Stimulated activated effector memory CD8-positive, alpha-beta T cell treated with anti-CD3 and anti-CD28 coated beads, Interleukin-12 subunit alpha, Interleukin-12 subunit beta, amount 100 ng/mL, for 72 hours (primary cell): ENCODE measurements around the gene TRIO.

Experiments
- ATAC-seq: fragments of 150-1000 bp; cut with Tn5 transposase; 2 replicates; pipeline ENCODE4 v1.10.0; 2021
- DNase-seq, 2 donors: peaks; one replicate each; pipeline ENCODE4 v3.0.0; 2021 to 2022; ENCODE audit warnings: low spot score in 2 of 2
- H3K27ac Mint-ChIP-seq: one replicate; pipeline ENCODE4 v1.8.0; 2022; ENCODE audit warnings: mild to moderate bottlenecking, mixed read lengths
- H3K36me3 Mint-ChIP-seq: one replicate; pipeline ENCODE4 v1.8.0; 2022; ENCODE audit warnings: mild to moderate bottlenecking, mixed read lengths
- H3K4me1 Mint-ChIP-seq: one replicate; pipeline ENCODE4 v1.8.0; 2022; ENCODE audit warnings: mixed read lengths
- H3K4me3 Mint-ChIP-seq: one replicate; pipeline ENCODE4 v1.8.0; 2022; ENCODE audit warnings: mild to moderate bottlenecking, mixed read lengths
- H3K9me3 Mint-ChIP-seq: one replicate; pipeline ENCODE4 v1.8.0; 2022; ENCODE audit warnings: mixed read lengths

TRIO gene

DNA sequence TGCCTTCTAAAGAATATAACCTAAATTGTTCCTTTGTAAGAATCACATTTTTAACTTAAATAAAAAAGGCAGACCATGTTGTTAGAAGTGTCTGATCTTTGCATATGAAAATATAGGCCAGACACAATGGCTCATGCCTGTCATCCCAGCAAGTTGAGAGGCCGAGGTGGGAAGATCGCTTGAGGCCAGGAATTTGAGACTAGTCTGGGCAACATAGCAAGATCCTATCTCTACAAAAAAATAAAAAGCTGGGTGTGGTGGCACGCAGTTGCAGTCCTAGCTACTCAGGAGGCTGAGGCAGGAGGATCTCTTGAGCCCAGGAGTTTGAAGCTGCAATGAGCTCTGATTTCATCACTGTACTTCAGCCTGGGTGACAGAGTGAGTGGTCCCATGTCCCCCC lies 37.3 kb downstream of the TRIO start:
- Mint-ChIP-seq H3K4me3 (no peak overlapping the region), H3K9me3 (no peaks in the 10 kb centered on the region), H3K27ac (no peak overlapping the region), H3K36me3 (no peaks in the 10 kb centered on the region), H3K4me1 (no peaks in the 10 kb centered on the region)
- DNase-seq (no peak), ATAC-seq (no peak)

- Mint-ChIP-seq H3K27ac (no peak overlapping the region), H3K4me1 (no peaks in the 10 kb centered on the region), H3K4me3 (no peak overlapping the region), H3K9me3 (no peaks in the 10 kb centered on the region), H3K36me3 (no peaks in the 10 kb centered on the region)
- ATAC-seq (no peak), DNase-seq (no peak)
Observed at GRCh38 chr5:14181299-14181968, 38.3 kb downstream of the TRIO start.

DNA sequence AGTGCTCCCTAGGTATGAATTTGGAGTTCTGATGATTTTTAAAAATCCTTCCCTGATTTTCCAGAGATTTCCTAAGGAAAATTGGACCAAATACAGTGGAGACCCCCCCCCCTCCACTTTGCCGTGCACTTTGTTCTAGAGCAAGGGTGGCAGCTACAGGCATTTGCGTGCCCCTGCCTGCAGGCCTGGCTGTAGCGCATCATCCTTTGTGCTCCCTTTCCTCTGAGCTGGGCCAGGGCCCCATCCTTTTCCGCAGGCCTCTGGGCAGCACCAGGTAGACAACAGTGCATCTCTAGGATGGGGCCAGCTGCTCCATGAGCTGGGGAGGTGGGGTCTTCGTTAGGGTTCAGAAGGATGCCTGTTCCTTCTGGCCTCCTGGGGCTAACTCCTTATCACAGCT lies 39.6 kb downstream of the TRIO start:
- Mint-ChIP-seq H3K27ac (no peak overlapping the region), H3K9me3 (no peaks in the 10 kb centered on the region), H3K4me3 (no peak overlapping the region), H3K36me3 (no peaks in the 10 kb centered on the region), H3K4me1 (no peaks in the 10 kb centered on the region)
- DNase-seq: no peak
- ATAC-seq: no peak

- ATAC-seq: no peak
- Mint-ChIP-seq H3K4me3 (no peak overlapping the region), H3K9me3 (no peaks in the 10 kb centered on the region), H3K4me1 (no peaks in the 10 kb centered on the region), H3K27ac (no peak overlapping the region), H3K36me3 (no peaks in the 10 kb centered on the region)
- DNase-seq: no peak
Observed at GRCh38 chr5:14183187-14183939, 40.2 kb downstream of the TRIO start.

GRCh38 chr5:14184082-14184481 lies 40.9 kb downstream of the TRIO start:
- no peak overlapping the region for H3K27ac Mint-ChIP-seq
- no peak for ATAC-seq
- H3K9me3 Mint-ChIP-seq: no peaks in the 10 kb centered on the region
- no peaks in the 10 kb centered on the region for H3K36me3 Mint-ChIP-seq
- no peaks in the 10 kb centered on the region for H3K4me1 Mint-ChIP-seq
- no peak overlapping the region for H3K4me3 Mint-ChIP-seq
- DNase-seq: no peak

- no peaks in the 10 kb centered on the region for H3K4me1 Mint-ChIP-seq
- no peak for DNase-seq
- H3K27ac Mint-ChIP-seq: no peak overlapping the region
- H3K4me3 Mint-ChIP-seq: no peak overlapping the region
- no peaks in the 10 kb centered on the region for H3K36me3 Mint-ChIP-seq
- no peaks in the 10 kb centered on the region for H3K9me3 Mint-ChIP-seq
- no peak for ATAC-seq
Observed at GRCh38 chr5:14184725-14185124, 41.6 kb downstream of the TRIO start.

- Mint-ChIP-seq H3K27ac (no peak overlapping the region), H3K9me3 (no peaks in the 10 kb centered on the region), H3K36me3 (no peaks in the 10 kb centered on the region), H3K4me1 (no peaks in the 10 kb centered on the region), H3K4me3 (no peak overlapping the region)
- ATAC-seq (no peak), DNase-seq (no peak)
Observed at GRCh38 chr5:14185326-14186058, 42.4 kb downstream of the TRIO start.

- Mint-ChIP-seq H3K9me3 (no peaks in the 10 kb centered on the region), H3K36me3 (no peaks in the 10 kb centered on the region), H3K4me3 (no peak overlapping the region), H3K4me1 (no peaks in the 10 kb centered on the region), H3K27ac (no peak overlapping the region)
- DNase-seq (no peak), ATAC-seq (no peak)
Observed at GRCh38 chr5:14186059-14186830, 43.1 kb downstream of the TRIO start.

DNA sequence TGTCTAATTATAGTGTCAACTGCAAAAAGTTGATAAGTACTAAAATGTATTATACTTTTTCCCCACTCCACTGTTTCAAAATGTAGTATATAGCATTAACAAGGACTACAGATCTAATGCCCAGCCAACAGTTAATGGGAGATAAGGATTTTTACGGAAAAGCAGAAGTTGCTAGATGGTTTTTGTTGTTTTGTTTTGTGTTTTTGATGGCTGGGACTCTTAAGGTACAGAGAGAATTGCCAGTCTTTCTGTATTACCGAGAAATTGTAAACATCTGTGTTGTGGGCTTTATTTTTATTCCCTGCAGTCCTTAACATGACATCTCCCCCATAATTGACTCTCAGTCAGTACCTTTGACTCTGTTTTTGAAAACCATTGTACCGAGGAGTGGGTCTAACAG lies 44.0 kb downstream of the TRIO start:
- Mint-ChIP-seq H3K36me3 (no peaks in the 10 kb centered on the region), H3K4me3 (no peak overlapping the region), H3K27ac (no peak overlapping the region), H3K9me3 (no peaks in the 10 kb centered on the region), H3K4me1 (no peaks in the 10 kb centered on the region)
- DNase-seq (no peak), ATAC-seq (no peak)

DNA sequence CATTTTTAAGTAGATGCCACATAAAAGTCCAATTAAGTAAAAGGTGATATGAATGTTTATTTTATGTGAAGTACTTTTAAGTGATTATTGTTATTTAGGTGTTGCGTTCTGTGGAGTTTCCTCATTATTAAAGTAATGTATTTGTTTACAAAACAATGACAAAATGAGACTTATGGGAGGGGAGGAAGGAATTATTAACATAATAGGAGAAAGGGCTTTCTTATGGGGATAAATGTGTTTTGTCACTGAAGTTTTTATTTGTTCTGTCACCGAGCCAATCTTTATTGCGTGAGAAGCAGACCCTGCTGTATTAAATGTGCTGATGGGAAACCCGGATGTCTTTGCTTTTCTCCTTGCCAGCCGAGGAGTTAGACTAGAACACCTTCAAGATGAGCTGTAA lies 44.5 kb downstream of the TRIO start:
- ATAC-seq (no peak), DNase-seq (no peak)
- Mint-ChIP-seq H3K4me3 (no peak overlapping the region), H3K4me1 (no peaks in the 10 kb centered on the region), H3K27ac (no peak overlapping the region), H3K9me3 (no peaks in the 10 kb centered on the region), H3K36me3 (no peaks in the 10 kb centered on the region)

DNA sequence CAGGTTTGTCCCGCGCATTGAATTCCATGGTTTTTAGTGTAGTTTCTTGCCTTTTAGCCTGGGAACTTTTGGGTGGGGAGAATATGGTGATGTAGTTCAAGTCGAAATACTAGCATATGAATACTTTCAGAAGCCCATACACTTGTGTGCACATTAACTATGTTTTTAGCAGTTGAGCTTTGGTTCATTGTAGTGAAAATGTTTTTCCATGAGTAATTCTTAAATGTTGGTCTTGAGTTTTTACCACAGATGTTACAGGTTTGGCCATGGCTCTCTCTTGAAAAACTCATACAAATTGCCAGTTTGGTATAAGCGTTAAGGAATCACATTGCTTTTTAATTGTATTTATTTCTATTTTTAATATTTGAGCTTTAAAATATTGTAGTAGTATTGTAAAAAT lies 45.6 kb downstream of the TRIO start:
- no peak for ATAC-seq
- Mint-ChIP-seq H3K4me1 (no peaks in the 10 kb centered on the region), H3K27ac (no peak overlapping the region), H3K36me3 (no peaks in the 10 kb centered on the region), H3K9me3 (no peaks in the 10 kb centered on the region), H3K4me3 (no peak overlapping the region)
- no peak for DNase-seq

DNA sequence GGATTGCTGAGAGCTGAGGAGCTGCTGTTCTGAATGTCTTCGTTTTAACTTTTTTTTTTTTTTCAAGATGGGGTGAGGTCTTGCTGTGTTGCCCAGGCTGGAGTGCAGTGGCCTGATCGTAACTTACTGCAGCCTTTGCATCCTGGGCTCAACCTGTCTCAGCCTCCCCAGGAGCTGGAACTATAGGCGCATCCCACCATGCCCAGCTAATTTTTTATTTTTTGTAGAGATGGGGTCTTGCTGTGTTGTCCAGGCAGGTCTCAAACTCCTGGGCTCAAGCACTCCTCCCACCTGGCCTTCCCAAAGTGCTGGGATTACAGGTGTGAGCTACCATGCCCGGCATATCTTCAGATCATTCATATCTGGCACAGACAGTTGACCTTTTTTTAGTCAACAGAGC lies 46.5 kb downstream of the TRIO start:
- no peak overlapping the region for H3K27ac Mint-ChIP-seq
- ATAC-seq: no peak
- H3K9me3 Mint-ChIP-seq: no peaks in the 10 kb centered on the region

DNA sequence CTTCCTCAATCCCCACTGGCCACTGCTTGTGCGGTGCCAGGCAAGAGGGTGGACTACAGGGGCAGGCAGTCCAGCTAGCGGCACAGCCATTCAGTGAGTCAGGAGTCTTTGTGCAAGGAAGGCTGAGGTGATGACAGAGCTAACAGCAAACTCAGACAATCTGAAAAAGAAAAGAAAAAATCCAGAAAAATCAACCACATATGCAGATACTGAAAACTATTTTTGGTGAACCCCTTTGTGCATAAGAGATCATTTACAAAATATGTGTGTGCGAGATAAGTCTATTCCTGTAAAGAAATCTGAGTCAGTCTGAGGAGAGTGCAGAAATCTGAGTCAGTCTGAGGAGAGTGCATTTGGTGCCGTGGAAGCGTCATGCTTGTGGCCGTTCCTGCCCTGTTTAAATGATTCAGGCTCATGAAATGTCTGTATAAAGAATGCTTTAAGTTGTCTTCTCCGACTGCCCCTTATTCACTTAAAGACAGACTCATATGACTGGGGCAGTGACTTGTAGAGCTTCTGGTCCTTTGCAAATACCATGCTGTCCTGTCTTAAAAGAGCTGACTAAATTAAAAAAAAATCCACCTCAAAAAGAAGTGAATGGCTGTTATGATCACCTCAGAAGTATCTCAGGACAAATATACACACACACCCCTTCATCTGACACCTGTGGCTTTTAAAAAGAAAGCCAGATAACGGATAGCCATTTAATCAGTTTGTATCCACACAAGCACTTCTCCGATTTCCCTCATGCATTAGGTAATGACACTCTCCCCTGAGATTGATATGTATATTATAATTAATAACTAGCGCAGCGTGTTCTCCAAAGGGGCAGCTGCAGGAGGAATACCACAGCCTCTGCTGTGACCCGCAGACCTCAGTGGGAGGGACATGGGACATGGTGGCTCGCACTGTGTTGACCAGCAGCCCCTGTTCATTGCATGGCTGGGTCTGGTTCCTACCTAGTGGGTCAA lies 47.3 kb downstream of the TRIO start:
- Mint-ChIP-seq H3K4me1 (no peaks in the 10 kb centered on the region), H3K4me3 (no peak overlapping the region), H3K36me3 (no peaks in the 10 kb centered on the region), H3K9me3 (no peaks in the 10 kb centered on the region), H3K27ac (no peak overlapping the region)
- DNase-seq: no peak
- peak; percentile 92 for ATAC-seq

More for the DNA sequence above, 46.5 kb downstream of the TRIO start:
- H3K4me3 Mint-ChIP-seq: no peak overlapping the region
- H3K4me1 Mint-ChIP-seq: no peaks in the 10 kb centered on the region
- no peak for DNase-seq
- H3K36me3 Mint-ChIP-seq: no peaks in the 10 kb centered on the region

- Mint-ChIP-seq H3K27ac (no peak overlapping the region), H3K4me1 (no peaks in the 10 kb centered on the region), H3K9me3 (no peaks in the 10 kb centered on the region), H3K36me3 (no peaks in the 10 kb centered on the region), H3K4me3 (no peak overlapping the region)
- ATAC-seq (no peak), DNase-seq (no peak)
Observed at GRCh38 chr5:14191325-14191724, 48.2 kb downstream of the TRIO start.
